ENCODE results near the gene ZNF580. TPM values are rescaled to one million over a fixed set of nuclear protein-coding genes. Genes with fewer than 3 reads are reported as not detected.

Gene ZNF580
- total RNA-seq, 1 experiment from 2014 or later = 6.5 TPM

DNA sequence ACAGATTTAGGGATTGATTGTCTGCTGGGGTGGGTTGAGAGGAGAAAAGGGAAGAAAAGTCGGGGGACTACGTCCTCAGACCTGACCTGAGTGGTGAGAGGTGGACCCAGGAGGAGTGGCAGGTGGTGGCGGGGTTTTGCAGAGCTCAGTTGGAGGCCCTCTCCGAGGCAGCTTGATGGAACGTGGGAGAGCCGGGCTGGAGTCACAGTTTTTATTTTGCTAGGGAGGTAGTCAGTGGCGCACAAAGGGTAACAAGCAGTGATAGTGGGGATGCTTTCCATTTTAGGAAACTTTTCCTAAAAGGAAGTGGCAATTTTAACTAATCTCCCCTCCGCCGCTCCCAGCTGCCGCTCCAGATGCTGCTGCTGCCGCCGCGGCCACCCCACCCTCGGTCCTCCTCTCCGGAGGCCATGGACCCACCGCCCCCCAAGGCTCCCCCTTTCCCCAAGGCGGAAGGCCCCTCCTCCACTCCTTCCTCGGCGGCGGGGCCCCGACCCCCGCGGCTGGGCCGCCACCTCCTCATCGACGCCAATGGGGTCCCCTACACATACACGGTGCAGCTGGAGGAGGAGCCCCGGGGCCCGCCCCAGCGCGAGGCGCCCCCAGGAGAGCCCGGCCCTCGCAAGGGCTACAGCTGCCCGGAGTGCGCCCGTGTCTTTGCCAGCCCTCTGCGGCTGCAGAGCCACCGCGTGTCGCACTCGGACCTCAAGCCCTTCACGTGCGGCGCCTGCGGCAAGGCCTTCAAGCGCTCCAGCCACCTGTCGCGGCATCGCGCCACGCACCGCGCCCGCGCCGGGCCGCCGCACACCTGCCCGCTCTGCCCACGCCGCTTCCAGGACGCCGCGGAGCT is 1.6 kb downstream of the ZNF580 start:
- DNase-seq (ENCODE audit: low read depth in 1 of 2, low spot score in 2 of 2) = no peak
- H3K36me3 ChIP-seq = peaks cover 52% of the 10 kb centered on the region
- H3K27ac ChIP-seq = no peak overlapping the region

DNA sequence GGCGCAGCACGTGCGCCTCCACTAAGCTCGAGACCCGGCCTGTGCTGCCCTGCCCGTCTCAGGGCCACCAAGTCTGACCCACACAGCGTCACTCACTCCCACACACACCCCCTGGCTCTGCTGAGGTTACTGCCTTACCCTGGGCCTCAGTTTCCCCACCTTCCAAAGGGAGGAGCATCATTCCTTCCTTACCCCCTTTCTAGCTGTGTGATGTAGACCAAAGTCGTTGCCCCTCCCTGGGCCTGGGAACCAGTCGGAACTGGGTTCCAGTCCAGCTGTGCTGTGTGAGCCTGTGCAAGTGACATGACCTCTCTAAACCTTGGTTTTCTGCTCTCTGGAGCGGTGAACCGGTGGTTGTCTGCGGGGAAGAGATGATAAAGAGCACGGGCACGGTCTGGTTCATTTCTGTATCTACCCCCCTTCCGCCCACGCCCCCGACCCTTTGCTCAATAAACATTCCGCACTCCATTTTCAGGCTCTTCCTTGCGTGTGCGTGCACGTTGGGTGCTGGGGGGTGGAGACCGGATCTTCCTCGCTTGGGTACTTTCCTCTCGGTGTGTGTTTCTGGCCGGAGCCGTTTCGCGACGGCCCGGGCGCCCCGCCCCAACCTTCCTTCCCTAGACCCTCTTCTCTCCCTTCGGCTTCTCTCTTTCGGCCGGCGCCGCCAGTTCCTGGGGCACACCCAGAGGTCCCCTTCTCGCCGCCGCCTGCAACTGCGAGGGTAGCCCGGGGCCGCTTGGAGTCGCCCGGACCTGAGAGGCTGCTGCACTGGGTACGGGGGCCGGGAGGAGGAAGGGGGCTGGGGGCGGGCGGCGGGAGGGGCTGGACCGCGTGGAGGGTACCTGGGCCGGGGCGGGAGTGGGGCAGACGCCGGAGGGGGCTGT is 2.4 kb downstream of the ZNF580 start, which contains the start of gene ZNF581:
TSS of gene ZNF581 (plus strand) at position 647 of the 884 bp plus-strand sequence. CDS start 923 bp downstream, outside the sequence.
- DNase-seq (ENCODE audit: low read depth in 1 of 2, low spot score in 2 of 2) = peak; percentile 74 to 76

More for the DNA sequence above, 1.6 kb downstream of the ZNF580 start:
- Histone ChIP-seq H3K9me3 (replicated peaks) (no peaks in the 10 kb centered on the region), H3K4me1 (replicated peaks) (peaks cover 39% of the 10 kb centered on the region), H3K27me3 (replicated peaks) (no peaks in the 10 kb centered on the region), H3K4me3 (peak overlapping the region; percentile 63)

DNA sequence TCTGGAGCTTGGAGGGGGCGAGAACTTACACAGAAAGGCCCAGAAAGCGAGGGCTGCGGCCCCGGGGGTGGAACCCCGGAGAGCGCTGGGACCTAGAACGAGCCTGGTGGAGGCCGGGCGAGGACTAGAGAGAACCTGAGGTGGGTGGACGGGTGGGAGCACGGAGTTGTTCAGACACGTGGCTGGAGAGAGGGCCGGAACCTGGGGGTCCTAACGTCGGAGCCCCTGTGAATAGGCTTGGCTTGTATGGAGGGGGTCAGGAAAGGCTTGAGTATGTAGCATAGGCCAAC is 3.0 kb downstream of the ZNF580 start:
- Histone ChIP-seq H3K4me1 (replicated peaks) (peaks cover 51% of the 10 kb centered on the region), H3K36me3 (peaks cover 43% of the 10 kb centered on the region), H3K27ac (no peak overlapping the region), H3K4me3 (peak overlapping the region; percentile 63), H3K27me3 (replicated peaks) (no peaks in the 10 kb centered on the region), H3K9me3 (replicated peaks) (no peaks in the 10 kb centered on the region)
- no peak for DNase-seq (ENCODE audit: low read depth in 1 of 2, low spot score in 2 of 2)

More for the DNA sequence above, 2.4 kb downstream of the ZNF580 start, which contains the start of gene ZNF581:
- Histone ChIP-seq H3K9me3 (replicated peaks) (no peaks in the 10 kb centered on the region), H3K4me3 (peak within 1 kb of the TSS; percentile 63), H3K36me3 (peaks cover 46% of the 10 kb centered on the region), H3K27ac (no peak within 1 kb of the TSS), H3K27me3 (replicated peaks) (no peaks in the 10 kb centered on the region), H3K4me1 (replicated peaks) (peaks cover 46% of the 10 kb centered on the region)

DNA sequence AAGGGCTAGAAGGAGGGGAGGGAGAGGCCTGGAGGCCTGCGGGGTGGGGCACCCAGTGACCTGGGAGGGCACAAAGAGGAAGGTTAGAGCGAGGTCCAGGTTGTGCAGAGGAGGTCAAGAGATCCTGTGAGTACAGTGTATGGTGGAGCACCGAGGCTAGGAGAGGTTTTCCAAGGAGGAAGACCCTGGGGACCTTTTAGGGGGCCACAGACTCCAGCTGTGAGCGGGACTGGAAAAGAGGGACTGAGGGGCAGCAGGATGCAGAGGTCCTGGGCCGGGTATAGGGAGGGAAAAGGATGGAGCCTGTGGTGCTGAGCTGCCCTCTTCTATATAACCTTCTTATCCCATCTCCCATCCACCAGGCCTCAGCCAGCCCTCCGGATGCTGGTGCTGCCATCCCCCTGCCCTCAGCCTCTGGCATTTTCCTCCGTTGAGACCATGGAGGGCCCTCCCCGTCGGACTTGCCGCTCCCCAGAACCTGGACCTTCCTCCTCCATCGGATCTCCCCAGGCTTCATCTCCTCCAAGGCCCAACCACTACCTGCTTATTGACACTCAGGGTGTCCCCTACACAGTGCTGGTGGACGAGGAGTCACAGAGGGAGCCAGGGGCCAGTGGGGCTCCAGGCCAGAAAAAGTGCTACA is 3.5 kb downstream of the ZNF580 start:
- no peaks in the 10 kb centered on the region for H3K27me3 ChIP-seq (replicated peaks)
- no peaks in the 10 kb centered on the region for H3K9me3 ChIP-seq (replicated peaks)
- peaks cover 40% of the 10 kb centered on the region for H3K36me3 ChIP-seq
- no peak for DNase-seq (ENCODE audit: low read depth in 1 of 2, low spot score in 2 of 2)
- no peak overlapping the region for H3K27ac ChIP-seq
- peaks cover 51% of the 10 kb centered on the region for H3K4me1 ChIP-seq (replicated peaks)
- H3K4me3 ChIP-seq = peak overlapping the region; percentile 63

DNA sequence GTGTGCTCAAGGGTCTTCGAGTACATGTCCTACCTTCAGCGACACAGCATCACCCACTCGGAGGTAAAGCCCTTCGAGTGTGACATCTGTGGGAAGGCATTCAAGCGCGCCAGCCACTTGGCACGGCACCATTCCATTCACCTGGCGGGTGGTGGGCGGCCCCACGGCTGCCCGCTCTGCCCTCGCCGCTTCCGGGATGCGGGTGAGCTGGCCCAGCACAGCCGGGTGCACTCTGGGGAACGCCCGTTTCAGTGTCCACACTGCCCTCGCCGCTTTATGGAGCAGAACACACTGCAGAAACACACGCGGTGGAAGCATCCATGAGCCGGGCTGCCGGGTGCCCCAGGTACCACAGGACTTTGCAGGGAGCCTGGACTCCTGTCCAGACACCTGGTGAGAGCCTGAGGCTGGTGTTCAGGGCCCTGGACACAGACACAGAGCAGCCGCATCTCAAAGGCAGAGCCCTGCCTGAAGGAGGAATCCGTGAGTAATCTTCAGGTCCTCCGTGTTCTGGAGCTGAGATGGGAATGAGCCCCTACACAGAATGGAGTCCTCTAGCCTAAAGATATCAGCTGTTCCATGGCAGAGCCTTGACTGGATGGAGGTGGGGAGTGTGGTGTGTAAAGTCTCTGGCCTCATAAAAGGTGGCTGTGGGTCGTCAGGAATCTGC is 4.2 kb downstream of the ZNF580 start:
- Histone ChIP-seq H3K4me3 (peak overlapping the region; percentile 63; the same call in 1 of the 2 replicates), H3K9me3 (replicated peaks) (no peaks in the 10 kb centered on the region), H3K27me3 (replicated peaks) (no peaks in the 10 kb centered on the region), H3K4me1 (replicated peaks) (peaks cover 44% of the 10 kb centered on the region), H3K27ac (no peak overlapping the region), H3K36me3 (peaks cover 37% of the 10 kb centered on the region)
- DNase-seq (ENCODE audit: low read depth in 1 of 2, low spot score in 2 of 2) = no peak

DNA sequence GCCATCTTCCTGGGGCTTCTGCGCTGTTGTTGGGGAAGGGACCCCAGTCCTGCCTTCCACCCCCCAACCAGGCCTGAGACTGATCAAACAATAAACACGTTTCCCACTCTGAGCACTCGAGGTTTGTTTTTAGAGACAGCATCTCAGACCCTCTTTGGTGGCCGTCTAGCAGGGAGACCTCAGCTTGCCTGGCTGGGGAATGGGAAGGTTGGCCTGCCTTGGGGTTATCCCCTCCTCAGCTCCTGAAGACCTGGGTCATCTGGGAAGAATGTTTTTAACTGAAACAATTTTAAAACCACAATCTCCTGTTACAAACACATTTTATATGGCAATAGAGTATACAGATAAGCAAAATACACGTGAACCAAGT is 4.7 kb downstream of the ZNF580 start:
- Histone ChIP-seq H3K9me3 (replicated peaks) (no peaks in the 10 kb centered on the region), H3K4me3 (no peak overlapping the region), H3K27me3 (replicated peaks) (no peaks in the 10 kb centered on the region)

DNA sequence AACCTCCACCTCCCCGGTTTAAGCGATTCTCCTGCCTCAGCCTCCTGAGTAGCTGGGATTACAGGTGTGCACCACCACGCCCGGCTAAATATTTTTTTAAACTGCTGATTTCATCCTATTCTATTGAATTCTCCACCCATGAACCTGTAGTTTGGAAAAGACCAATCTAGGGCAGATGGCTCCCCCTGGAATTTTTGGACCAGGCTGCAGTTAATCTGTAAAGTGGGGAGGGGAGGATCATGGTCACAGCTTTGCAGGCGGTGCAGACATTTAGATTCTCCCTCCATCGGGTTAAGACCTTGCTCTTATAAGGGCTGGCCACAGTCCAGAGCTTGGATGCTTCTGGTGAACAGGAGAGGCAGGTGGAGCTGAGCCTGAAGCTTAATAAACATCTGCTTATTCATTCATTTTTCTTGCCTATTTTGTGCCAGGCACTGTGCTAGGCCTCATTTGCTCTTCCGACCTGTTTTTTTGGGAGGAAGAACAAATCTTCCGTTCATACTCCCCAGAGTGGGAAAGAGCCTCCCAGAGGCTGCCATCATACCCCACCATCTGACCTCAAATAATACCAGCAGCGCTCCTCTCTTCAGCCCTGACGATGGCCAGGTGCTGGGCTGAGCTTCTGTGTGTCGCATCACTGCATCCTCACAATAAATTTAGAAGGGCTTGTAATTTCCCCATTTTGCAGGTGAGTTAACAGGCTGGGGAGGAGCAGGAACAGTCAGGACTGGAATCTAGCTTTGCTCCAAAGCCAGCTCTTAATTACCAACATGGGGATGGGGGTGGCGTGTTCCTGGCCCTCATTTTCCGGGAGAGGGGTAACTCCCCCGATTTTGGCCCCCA is 6.3 kb downstream of the ZNF580 start:
- H3K27me3 ChIP-seq (replicated peaks) = no peaks in the 10 kb centered on the region
- DNase-seq (ENCODE audit: low read depth in 1 of 2, low spot score in 2 of 2) = no peak
- H3K36me3 ChIP-seq = peaks cover 37% of the 10 kb centered on the region
- no peaks in the 10 kb centered on the region for H3K9me3 ChIP-seq (replicated peaks)
- H3K4me3 ChIP-seq = no peak overlapping the region; the same call in 1 of the 2 replicates
- H3K4me1 ChIP-seq (replicated peaks) = peaks cover 35% of the 10 kb centered on the region
- no peak overlapping the region for H3K27ac ChIP-seq

More for the DNA sequence above, 4.7 kb downstream of the ZNF580 start:
- H3K27ac ChIP-seq = no peak overlapping the region
- no peak for DNase-seq (ENCODE audit: low read depth in 1 of 2, low spot score in 2 of 2)
- peaks cover 39% of the 10 kb centered on the region for H3K4me1 ChIP-seq (replicated peaks)
- H3K36me3 ChIP-seq = peaks cover 37% of the 10 kb centered on the region

DNA sequence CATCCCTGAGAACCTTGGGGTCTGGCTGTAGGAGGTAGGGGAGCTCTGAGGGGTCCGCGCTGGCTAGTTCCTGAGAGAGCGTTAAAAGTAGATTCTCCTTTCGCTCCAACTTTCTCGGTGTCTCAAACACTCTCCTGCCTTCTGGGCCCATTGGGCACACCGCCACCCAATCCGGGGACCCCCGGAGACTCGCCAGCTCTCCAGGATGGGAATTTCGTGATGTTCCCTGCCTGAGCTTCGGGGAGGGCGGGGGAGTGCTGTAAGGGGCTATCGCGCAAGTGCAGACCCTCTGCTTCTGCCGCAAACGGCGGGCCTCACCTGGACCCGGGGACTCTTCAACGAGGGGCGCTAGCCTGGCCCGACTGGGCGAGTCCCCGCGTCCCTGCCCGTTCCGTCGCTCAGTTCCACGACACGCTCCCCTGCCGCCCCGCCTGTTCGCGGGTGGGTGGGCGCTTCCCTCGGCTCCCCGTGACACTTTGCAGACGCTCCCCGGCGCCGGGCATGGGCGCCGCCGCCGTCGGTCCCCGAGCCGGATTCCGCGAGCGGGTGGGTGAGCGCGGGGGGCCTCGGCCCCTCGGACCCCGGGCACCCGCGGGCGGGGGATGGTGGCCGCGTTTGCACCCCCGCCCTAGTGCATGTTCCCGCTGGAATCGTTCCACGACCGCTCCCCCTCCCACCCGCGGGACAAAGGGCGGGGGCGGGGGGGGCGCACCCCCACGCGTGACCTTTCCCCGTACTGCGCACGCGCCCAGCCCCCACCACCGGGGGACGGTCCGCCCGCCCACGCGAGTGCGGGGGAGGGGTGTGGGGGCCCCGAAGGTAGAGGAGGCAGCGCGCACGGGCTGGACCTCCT is 7.2 kb downstream of the ZNF580 start, which contains the start of gene CCDC106:
TSS of gene CCDC106 (plus strand) at position 481 of the 853 bp plus-strand sequence. CDS start 835 bp downstream, outside the sequence.
- Histone ChIP-seq H3K27me3 (replicated peaks) (no peaks in the 10 kb centered on the region), H3K27ac (no peak within 1 kb of the TSS), H3K4me3 (peak within 1 kb of the TSS; percentile 57), H3K9me3 (replicated peaks) (no peaks in the 10 kb centered on the region), H3K4me1 (replicated peaks) (peaks cover 27% of the 10 kb centered on the region), H3K36me3 (peaks cover 32% of the 10 kb centered on the region)
- peak; percentile 67 to 69 for DNase-seq (ENCODE audit: low read depth in 1 of 2, low spot score in 2 of 2)

DNA sequence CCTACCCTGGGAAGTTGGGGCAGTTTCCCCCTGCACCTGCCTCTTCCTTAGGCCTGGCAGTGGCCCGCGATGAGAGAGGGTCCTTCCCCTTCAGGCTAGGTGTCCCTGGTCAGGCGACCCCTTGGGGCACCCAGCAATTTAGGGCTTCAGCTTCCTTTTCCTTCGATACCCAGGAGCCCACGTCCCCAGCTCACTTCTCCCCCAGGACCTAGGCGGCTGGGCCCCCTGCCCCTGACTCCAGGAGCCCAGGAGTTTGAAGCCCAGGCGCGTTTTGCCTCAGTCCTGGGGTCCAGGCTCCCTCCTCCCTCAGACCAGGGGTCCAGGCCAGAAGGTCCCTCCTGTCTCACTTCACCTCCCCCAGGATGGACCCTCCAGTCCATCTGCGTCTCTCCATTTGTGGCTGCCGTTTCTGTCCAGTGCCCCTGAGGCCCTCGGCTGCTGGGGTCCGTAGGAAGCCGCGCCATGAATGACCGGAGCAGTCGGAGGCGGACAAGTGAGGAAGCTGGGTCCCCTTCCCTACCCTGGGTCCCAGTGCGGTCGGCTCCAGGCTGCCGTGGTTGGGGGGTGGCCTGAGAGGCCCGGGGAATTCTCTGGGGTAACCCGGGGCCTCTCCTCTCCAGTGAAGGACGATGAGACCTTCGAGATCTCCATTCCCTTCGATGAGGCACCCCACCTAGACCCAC is 7.9 kb downstream of the ZNF580 start:
- Histone ChIP-seq H3K27ac (no peak overlapping the region), H3K27me3 (replicated peaks) (no peaks in the 10 kb centered on the region), H3K36me3 (peaks cover 27% of the 10 kb centered on the region), H3K4me3 (peak overlapping the region; percentile 57), H3K9me3 (replicated peaks) (no peaks in the 10 kb centered on the region), H3K4me1 (replicated peaks) (peaks cover 26% of the 10 kb centered on the region)
- DNase-seq (ENCODE audit: low read depth in 1 of 2, low spot score in 2 of 2) = peak in 1 of 2 experiments; percentile 40

DNA sequence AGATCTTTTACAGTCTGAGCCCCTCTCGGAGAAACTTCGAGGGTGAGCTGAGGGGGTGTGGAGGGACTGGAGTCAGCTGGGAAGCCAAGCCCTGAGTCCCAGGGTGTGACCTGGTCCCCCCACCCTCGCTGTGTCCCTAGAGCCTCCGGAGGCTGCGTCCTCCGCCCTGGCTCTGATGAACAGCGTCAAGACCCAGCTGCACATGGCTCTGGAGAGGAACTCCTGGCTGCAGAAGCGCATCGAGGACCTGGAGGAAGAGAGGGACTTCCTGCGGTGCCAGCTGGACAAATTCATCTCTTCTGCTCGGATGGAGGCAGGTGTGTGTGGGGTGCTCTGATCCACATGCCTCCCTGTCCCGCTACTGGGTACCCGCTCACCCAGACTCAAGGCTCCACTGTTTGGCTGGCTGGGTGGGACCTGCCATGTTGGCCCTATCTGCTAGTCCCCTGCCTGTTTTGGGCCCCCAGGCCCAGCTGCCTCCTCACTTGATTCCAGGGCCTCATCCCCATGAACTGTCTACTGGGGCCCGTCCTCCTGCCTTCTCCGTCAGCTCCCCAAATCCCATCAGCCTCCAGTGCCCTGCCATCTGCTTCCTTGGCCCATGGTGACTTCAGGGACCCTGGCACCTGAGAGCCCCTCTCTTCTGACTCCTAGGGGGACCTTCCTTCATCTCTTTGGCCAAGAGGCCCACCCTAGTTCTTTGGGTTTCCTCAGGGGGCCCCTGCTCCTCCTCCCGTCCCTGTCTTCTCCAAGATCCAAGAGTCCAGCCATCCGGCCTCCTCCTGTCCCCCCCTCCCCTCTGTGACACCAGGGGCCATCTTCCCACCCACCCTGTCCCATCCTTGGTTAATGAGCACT is 8.7 kb downstream of the ZNF580 start:
- no peak for DNase-seq (ENCODE audit: low read depth in 1 of 2, low spot score in 2 of 2)
- Histone ChIP-seq H3K4me1 (replicated peaks) (peaks cover 22% of the 10 kb centered on the region), H3K9me3 (replicated peaks) (no peaks in the 10 kb centered on the region), H3K27ac (no peak overlapping the region), H3K4me3 (no peak overlapping the region), H3K36me3 (peaks cover 27% of the 10 kb centered on the region), H3K27me3 (replicated peaks) (no peaks in the 10 kb centered on the region)

DNA sequence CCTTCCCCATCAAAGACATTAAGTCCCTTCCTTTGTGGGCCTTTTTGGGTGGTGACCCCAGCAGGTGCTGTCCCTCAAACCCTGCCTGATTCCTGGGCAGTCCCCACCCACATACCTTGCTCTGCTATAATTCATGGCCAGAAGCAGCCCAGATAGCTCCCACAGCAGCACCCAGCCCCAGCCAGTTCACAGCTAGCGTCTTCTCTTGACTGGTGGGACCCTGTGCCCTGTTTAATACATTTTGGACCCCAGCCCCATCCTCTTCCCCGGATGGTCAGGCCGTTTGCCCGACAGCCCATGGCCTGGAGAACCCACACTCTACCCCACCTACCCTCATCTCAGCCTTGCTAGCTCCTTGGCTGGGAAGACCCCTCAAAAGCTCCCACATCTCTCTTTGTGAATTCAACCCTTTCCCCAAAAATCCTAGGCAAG is 9.3 kb downstream of the ZNF580 start:
- Histone ChIP-seq H3K4me1 (replicated peaks) (peaks cover 16% of the 10 kb centered on the region), H3K27me3 (replicated peaks) (no peaks in the 10 kb centered on the region), H3K36me3 (peaks cover 23% of the 10 kb centered on the region), H3K4me3 (no peak overlapping the region), H3K27ac (no peak overlapping the region), H3K9me3 (replicated peaks) (no peaks in the 10 kb centered on the region)
- no peak for DNase-seq (ENCODE audit: low read depth in 1 of 2, low spot score in 2 of 2)
